Measurements from ENCODE around the gene MMP3.

- TF ChIP-seq CTCF (IDR thresholded peaks at IDR 0.05; ENCODE audit: low read length) (no peak), EZH2 (IDR thresholded peaks at IDR 0.05; ENCODE audit: borderline replicate concordance, low read length) (no peak)
Observed at GRCh38 chr11:102840018-102840417, 3.4 kb downstream of the MMP3 start.
